ENCODE measurements around the gene RANBP1. TPM values are rescaled to one million over a fixed set of nuclear protein-coding genes. Genes with fewer than 3 reads are reported as not detected.

RANBP1 gene
- total and polyA plus RNA-seq, 2 of the 8 experiments (the other 6 are each of a cell fraction or from before 2014, with no cell fraction given), result 343 to 484 TPM

- Histone ChIP-seq H2BK20ac (ENCODE audit: low read length) (no peak overlapping the region), H3K4me2 (ENCODE audit: insufficient read depth in 1 of 2, low read depth in 2 of 2, low read length in 2 of 2) (no peak overlapping the region), H2BK12ac (ENCODE audit: low read depth, low read length) (no peak overlapping the region), H4K91ac (replicated peaks; ENCODE audit: insufficient read length, low read length) (no peak overlapping the region), H3K79me2 (ENCODE audit: control insufficient read depth in 1 of 2, insufficient read depth in 2 of 2, low read length in 2 of 2) (peaks cover 0 to 48% of the 10 kb centered on the region in 2 experiments), H2BK5ac (ENCODE audit: low read depth, low read length) (no peak overlapping the region), H4K8ac (ENCODE audit: extremely low read depth, insufficient read depth, low read length) (no peak overlapping the region), H3K27me3 (replicated peaks in 1 of 4; ENCODE audit: control insufficient read depth in 3 of 4, extremely low read depth in 1 of 4, insufficient read depth in 3 of 4, low read length in 3 of 4) (no peaks in the 10 kb centered on the region), H3K18ac (ENCODE audit: extremely low read depth, low read length) (no peak overlapping the region), H3K23me2 (ENCODE audit: low read depth, low read length) (no peaks in the 10 kb centered on the region), H4K5ac (ENCODE audit: insufficient read length, low read depth, low read length) (no peak overlapping the region), H3K4me3 (ENCODE audit: extremely low read depth in 1 of 4, insufficient read depth in 2 of 4, low read depth in 3 of 4, low read length in 4 of 4) (no peak overlapping the region), H3K27ac (ENCODE audit: low read depth, low read length) (no peak overlapping the region), H2AK5ac (ENCODE audit: low read depth, low read length) (no peak overlapping the region), H3K4ac (replicated peaks; ENCODE audit: insufficient read length, low read depth, low read length) (no peak overlapping the region), H3K36me3 (ENCODE audit: control insufficient read depth in 2 of 4, insufficient read depth in 4 of 4, low read length in 3 of 4) (peaks cover 15 to 87% (median 48%) of the 10 kb centered on the region in 4 experiments), H3K9ac (replicated peaks in 1 of 4; ENCODE audit: extremely low read depth in 1 of 4, low read depth in 3 of 4, low read length in 3 of 4) (no peak overlapping the region), H3K56ac (replicated peaks; ENCODE audit: insufficient read length, low read depth, low read length) (no peak overlapping the region), H2BK120ac (replicated peaks; ENCODE audit: low read depth, low read length) (no peak overlapping the region), H3K4me1 (replicated peaks in 1 of 4; ENCODE audit: control insufficient read depth in 3 of 4, insufficient read depth in 4 of 4, low read length in 3 of 4) (peaks cover 0 to 6% (median 0%) of the 10 kb centered on the region in 4 experiments; a peak in 3 of 7 replicates), H3K79me1 (ENCODE audit: low read depth, low read length) (peaks cover 9% of the 10 kb centered on the region), H3K9me3 (ENCODE audit: insufficient read depth in 2 of 2, low read depth in 1 of 2, low read length in 1 of 2) (no peaks in the 10 kb centered on the region), H3K23ac (ENCODE audit: insufficient read length) (no peak overlapping the region), H2AFZ (ENCODE audit: low read length) (no peak overlapping the region), H3K14ac (ENCODE audit: insufficient read length) (no peak overlapping the region), H4K20me1 (replicated peaks in 1 of 2; ENCODE audit: control insufficient read depth in 1 of 2, insufficient read depth in 2 of 2, low read length in 2 of 2) (peaks cover 9 to 24% of the 10 kb centered on the region in 2 experiments), H2BK15ac (ENCODE audit: low read length) (no peak overlapping the region)
- no peak for FAIRE-seq
- TF ChIP-seq SIN3A (conservative IDR thresholded peaks at IDR 0.05 in 1 of 2, IDR thresholded peaks at IDR 0.05 in 1 of 2; ENCODE audit: low read depth in 1 of 2, low read length in 2 of 2) (no peak), CEBPB (IDR thresholded peaks at IDR 0.05; ENCODE audit: low read depth, low read length) (no peak), SP1 (IDR thresholded peaks at IDR 0.05; ENCODE audit: low read depth, low read length) (no peak), NANOG (IDR thresholded peaks at IDR 0.05; ENCODE audit: insufficient read depth, low read depth, low read length, poor library complexity, severe bottlenecking) (no peak), TAF7 (optimal IDR thresholded peaks at IDR 0.05; ENCODE audit: borderline replicate concordance, low read depth, low read length) (no peak), CBX8 (IDR thresholded peaks at IDR 0.05; ENCODE audit: borderline replicate concordance, low read depth, low read length) (no peak), ATF2 (IDR thresholded peaks at IDR 0.05; ENCODE audit: low read length) (no peak)
- no peak for DNase-seq (ENCODE audit: low read depth in 1 of 2, low spot score in 2 of 2)
- WGBS, 2 experiments (ENCODE audit: extremely low coverage in 1 of 2, insufficient coverage in 1 of 2, insufficient read length in 1 of 2, insufficient replicate concordance in 2 of 2, low coverage in 1 of 2, low lambda C conversion rate in 2 of 2, missing lambda C conversion rate in 1 of 2), result 89% methylated on average over 6 of the region's 6 CpGs; no CpG with 5 or more reads in 1 of the 2 experiments
- CTCF ChIA-PET (ENCODE audit: partially characterized antibody), result interaction anchor here (0.8 to 4.5 kb wide), 3 partner anchors 8 to 13 kb away, joined by 3 to 23 read pairs (median 3); no protein-coding TSS in a partner anchor
- POLR2A ChIA-PET (ENCODE audit: partially characterized antibody), result interaction anchor here (0.6 to 29.4 kb wide), 4 partner anchors 12 to 1106 kb away, joined by 6 to 598 read pairs (median 8); partner anchors contain the start of genes RANBP1 and TRMT2A
Measured at GRCh38 chr22:20099099-20099711, 16.7 kb upstream of the RANBP1 start.

Data from H1 (cell line).